GM10266 (cell line): ENCODE results near the gene CFAP46.

Experiments
- DNase-seq: peaks from one replicate; pipeline ENCODE4 v3.0.0; 2012; ENCODE audit errors: extremely low spot score
- CTCF ChIP-seq: IDR thresholded peaks from 2 replicates; pipeline ENCODE4 v1.5.1; 2012; ENCODE audit warnings: mild to moderate bottlenecking, low read depth; ENCODE audit not compliant: control insufficient read depth, insufficient read depth; ENCODE audit errors: missing control alignments

Gene CFAP46

GRCh38 chr10:132987671-132988571 lies 45.6 kb upstream of the CFAP46 start:
- no peak for TF ChIP-seq CTCF
- no peak for DNase-seq

- TF ChIP-seq CTCF = no peak
- DNase-seq = no peak
These were observed 44.6 kb upstream of the CFAP46 start for GRCh38 chr10:132986978-132987377.

- no peak for TF ChIP-seq CTCF
- DNase-seq = no peak
These were observed 44.2 kb upstream of the CFAP46 start for GRCh38 chr10:132986576-132986975.

- no peak for DNase-seq
- no peak for TF ChIP-seq CTCF
These were observed 43.7 kb upstream of the CFAP46 start for GRCh38 chr10:132986076-132986475.

- DNase-seq = no peak
- no peak for TF ChIP-seq CTCF
These were observed 43.2 kb upstream of the CFAP46 start for GRCh38 chr10:132985546-132985900.

- DNase-seq = no peak
- TF ChIP-seq CTCF = no peak
These were observed 42.6 kb upstream of the CFAP46 start for GRCh38 chr10:132984801-132985545.

GRCh38 chr10:132984008-132984295 lies 41.6 kb upstream of the CFAP46 start:
- DNase-seq = no peak
- TF ChIP-seq CTCF = no peak
